HEK293 (cell line): ENCODE measurements around the gene MTUS2.

Source experiments
- CTCF ChIA-PET: fragments of 350-600 bp; formaldehyde crosslinking; extraction: SDS; loops from one replicate; lab custom pipeline; 2021; ENCODE audit warnings: antibody characterized with exemption; lab: Yijun Ruan, JAX
- POLR2A ChIA-PET: fragments of 300-600 bp; formaldehyde crosslinking; extraction: SDS; loops from one replicate; lab custom pipeline; 2020; ENCODE audit warnings: antibody characterized with exemption, inconsistent platforms; lab: Yijun Ruan, JAX
- H3K27ac ChIP-seq: fragments of 200-500 bp; sonication (Bioruptor generic); 2 replicates; pipeline ENCODE4 v1.5.1; 2014; ENCODE audit warnings: low read depth, low read length, control low read depth, inconsistent platforms; ENCODE audit errors: extremely low read depth
- H3K36me3 ChIP-seq, 2 experiments: fragments of 200-500 bp in 1 of 2; sonication (Bioruptor generic) in 1 of 2; 1 replicate in 1 of 2; 2 replicates in 1 of 2; pipeline ENCODE4 v1.5.1; 2014 to 2017; ENCODE audit warnings: inconsistent platforms in 2 of 2, low read length in 2 of 2; ENCODE audit not compliant: control insufficient read depth in 2 of 2, insufficient read depth in 1 of 2
- H3K4me1 ChIP-seq: fragments of 200-500 bp; sonication (Bioruptor generic); 2 replicates; pipeline ENCODE4 v1.5.1; 2014; ENCODE audit warnings: mild to moderate bottlenecking, low read length, inconsistent platforms; ENCODE audit not compliant: control insufficient read depth, insufficient read depth
- H3K4me3 ChIP-seq: 2 replicates; pipeline ENCODE4 v1.5.1; 2011; ENCODE audit warnings: low read depth, mild to moderate bottlenecking, control low read depth, low read length, moderate library complexity
- H3K9me3 ChIP-seq: fragments of 200-500 bp; sonication (Bioruptor generic); 2 replicates; pipeline ENCODE4 v1.5.1; 2014; ENCODE audit warnings: low read depth, low read length, inconsistent platforms; ENCODE audit not compliant: control insufficient read depth, insufficient read depth
- ATF2 ChIP-seq: fragments of 450-650 bp; formaldehyde crosslinking; IDR thresholded peaks from 2 replicates; pipeline ENCODE4 v1.5.1; 2016; ENCODE audit warnings: missing biosample characterization, missing genetic modification characterization, low read depth
- HOXA7 ChIP-seq: sonication (generic); formaldehyde crosslinking; IDR thresholded peaks from 2 replicates; pipeline ENCODE4 v1.8.1; 2022; ENCODE audit warnings: missing genetic modification reagents, borderline replicate concordance
- MYNN ChIP-seq: fragments of 450-650 bp; formaldehyde crosslinking; IDR thresholded peaks from 2 replicates; pipeline ENCODE4 v1.5.1; 2016; ENCODE audit warnings: missing biosample characterization, missing genetic modification characterization, borderline replicate concordance
- MZF1 ChIP-seq: fragments of 450-650 bp; formaldehyde crosslinking; IDR thresholded peaks from 2 replicates; pipeline ENCODE4 v1.5.1; 2017; ENCODE audit warnings: missing biosample characterization, missing genetic modification characterization, borderline replicate concordance
- OSR2 ChIP-seq: fragments of 450-650 bp; formaldehyde crosslinking; IDR thresholded peaks from 2 replicates; pipeline ENCODE4 v1.5.1; 2016; ENCODE audit warnings: missing biosample characterization, missing genetic modification characterization
- PRDM6 ChIP-seq: fragments of 450-650 bp; formaldehyde crosslinking; IDR thresholded peaks from 2 replicates; pipeline ENCODE4 v1.5.1; 2017; ENCODE audit warnings: missing biosample characterization, missing genetic modification characterization
- SCRT1 ChIP-seq: fragments of 450-650 bp; formaldehyde crosslinking; IDR thresholded peaks from 2 replicates; pipeline ENCODE4 v1.5.1; 2016; ENCODE audit warnings: missing biosample characterization, missing genetic modification characterization, borderline replicate concordance
- SP3 ChIP-seq: fragments of 450-650 bp; formaldehyde crosslinking; IDR thresholded peaks from 2 replicates; pipeline ENCODE4 v1.5.1; 2016; ENCODE audit warnings: missing biosample characterization, missing genetic modification characterization
- SP7 ChIP-seq: fragments of 450-650 bp; formaldehyde crosslinking; IDR thresholded peaks from 2 replicates; pipeline ENCODE4 v1.5.1; 2016; ENCODE audit warnings: missing biosample characterization, missing genetic modification characterization
- ZNF10 ChIP-seq: fragments of 450-650 bp; formaldehyde crosslinking; IDR thresholded peaks from 2 replicates; pipeline ENCODE4 v1.5.1; 2017; ENCODE audit warnings: missing biosample characterization, missing genetic modification characterization
- ZNF24 ChIP-seq: fragments of 450-650 bp; formaldehyde crosslinking; IDR thresholded peaks from 2 replicates; pipeline ENCODE4 v1.5.1; 2016; ENCODE audit warnings: missing biosample characterization, missing genetic modification characterization
- ZNF473 ChIP-seq: fragments of 450-650 bp; formaldehyde crosslinking; IDR thresholded peaks from 2 replicates; pipeline ENCODE4 v1.5.1; 2017; ENCODE audit warnings: missing biosample characterization, missing genetic modification characterization
- ZNF48 ChIP-seq: fragments of 450-650 bp; formaldehyde crosslinking; IDR thresholded peaks from 2 replicates; pipeline ENCODE4 v1.5.1; 2016; ENCODE audit warnings: missing biosample characterization, missing genetic modification characterization
- ZNF548 ChIP-seq: fragments of 450-650 bp; formaldehyde crosslinking; IDR thresholded peaks from 2 replicates; pipeline ENCODE4 v1.5.1; 2016; ENCODE audit warnings: missing biosample characterization, missing genetic modification characterization
- ZNF610 ChIP-seq: fragments of 450-650 bp; formaldehyde crosslinking; IDR thresholded peaks from 2 replicates; pipeline ENCODE4 v1.5.1; 2016; ENCODE audit warnings: missing biosample characterization, missing genetic modification characterization, borderline replicate concordance
- ZNF747 ChIP-seq: fragments of 450-650 bp; formaldehyde crosslinking; IDR thresholded peaks from 2 replicates; pipeline ENCODE4 v1.5.1; 2016; ENCODE audit warnings: missing biosample characterization, missing genetic modification characterization
- ZNF768 ChIP-seq: fragments of 450-650 bp; formaldehyde crosslinking; IDR thresholded peaks from 2 replicates; pipeline ENCODE4 v1.5.1; 2018; ENCODE audit warnings: missing biosample characterization, mild to moderate bottlenecking, missing genetic modification characterization
- ZSCAN16 ChIP-seq: fragments of 450-650 bp; formaldehyde crosslinking; IDR thresholded peaks from 2 replicates; pipeline ENCODE4 v1.5.1; 2016; ENCODE audit warnings: missing biosample characterization, missing genetic modification characterization
- TF ChIP-seq, protein P1 (sequence below): fragments of 450-650 bp; formaldehyde crosslinking; IDR thresholded peaks from 2 replicates; pipeline ENCODE4 v1.5.1; 2016; ENCODE audit warnings: missing biosample characterization, missing genetic modification characterization
- TF ChIP-seq, protein P2 (sequence below): fragments of 450-650 bp; formaldehyde crosslinking; IDR thresholded peaks from 2 replicates; pipeline ENCODE4; 2016; ENCODE audit warnings: missing biosample characterization, missing genetic modification characterization

Gene MTUS2

GRCh38 chr13:28877408-28877807 is 57.3 kb downstream of the MTUS2 start (continued):
- TF ChIP-seq, protein P1, sequence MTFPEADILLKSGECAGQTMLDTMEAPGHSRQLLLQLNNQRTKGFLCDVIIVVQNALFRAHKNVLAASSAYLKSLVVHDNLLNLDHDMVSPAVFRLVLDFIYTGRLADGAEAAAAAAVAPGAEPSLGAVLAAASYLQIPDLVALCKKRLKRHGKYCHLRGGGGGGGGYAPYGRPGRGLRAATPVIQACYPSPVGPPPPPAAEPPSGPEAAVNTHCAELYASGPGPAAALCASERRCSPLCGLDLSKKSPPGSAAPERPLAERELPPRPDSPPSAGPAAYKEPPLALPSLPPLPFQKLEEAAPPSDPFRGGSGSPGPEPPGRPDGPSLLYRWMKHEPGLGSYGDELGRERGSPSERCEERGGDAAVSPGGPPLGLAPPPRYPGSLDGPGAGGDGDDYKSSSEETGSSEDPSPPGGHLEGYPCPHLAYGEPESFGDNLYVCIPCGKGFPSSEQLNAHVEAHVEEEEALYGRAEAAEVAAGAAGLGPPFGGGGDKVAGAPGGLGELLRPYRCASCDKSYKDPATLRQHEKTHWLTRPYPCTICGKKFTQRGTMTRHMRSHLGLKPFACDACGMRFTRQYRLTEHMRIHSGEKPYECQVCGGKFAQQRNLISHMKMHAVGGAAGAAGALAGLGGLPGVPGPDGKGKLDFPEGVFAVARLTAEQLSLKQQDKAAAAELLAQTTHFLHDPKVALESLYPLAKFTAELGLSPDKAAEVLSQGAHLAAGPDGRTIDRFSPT (tag by site-specific recombination): no peak

DNA sequence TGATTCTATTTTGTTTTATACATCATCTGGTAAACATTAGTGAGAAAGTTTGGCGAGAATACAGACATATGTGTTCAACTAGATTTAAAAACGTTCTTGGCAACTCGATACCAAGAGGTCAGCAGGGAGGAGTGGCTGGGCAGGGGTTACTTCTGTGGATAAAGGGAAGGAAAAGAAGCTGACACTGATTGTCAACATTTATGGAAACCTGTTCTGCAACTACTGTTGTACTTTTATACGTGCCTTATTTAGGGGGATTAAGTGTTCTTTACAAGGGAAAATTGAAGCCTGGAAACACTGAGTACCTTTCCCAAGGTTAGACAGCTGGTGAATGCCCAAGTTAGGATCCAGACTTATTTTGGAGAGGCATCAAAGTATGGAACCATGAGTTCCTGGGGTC is 65.0 kb downstream of the MTUS2 start:
- Histone ChIP-seq H3K36me3 (no peaks in the 10 kb centered on the region), H3K9me3 (no peaks in the 10 kb centered on the region), H3K4me1 (no peaks in the 10 kb centered on the region), H3K4me3 (no peak overlapping the region), H3K27ac (no peak overlapping the region)
- ChIA-PET CTCF (no interaction called here), POLR2A (no interaction called here)
- TF ChIP-seq ZSCAN16 (tag by site-specific recombination) (no peak), SCRT1 (tag by site-specific recombination) (no peak), MZF1 (no peak), ZNF768 (no peak), SP3 (tag by site-specific recombination) (no peak), SP7 (tag by site-specific recombination) (no peak), ZNF48 (tag by site-specific recombination) (no peak), ZNF610 (tag by site-specific recombination) (no peak), ZNF747 (tag by site-specific recombination) (no peak), MYNN (no peak), HOXA7 (CRISPR knock-in tag) (no peak), OSR2 (no peak), ATF2 (tag by site-specific recombination) (no peak), ZNF24 (tag by site-specific recombination) (no peak), ZNF10 (tag by site-specific recombination) (no peak), ZNF548 (tag by site-specific recombination) (no peak), PRDM6 (tag by site-specific recombination) (no peak), ZNF473 (tag by site-specific recombination) (no peak)
- TF ChIP-seq, protein P2, sequence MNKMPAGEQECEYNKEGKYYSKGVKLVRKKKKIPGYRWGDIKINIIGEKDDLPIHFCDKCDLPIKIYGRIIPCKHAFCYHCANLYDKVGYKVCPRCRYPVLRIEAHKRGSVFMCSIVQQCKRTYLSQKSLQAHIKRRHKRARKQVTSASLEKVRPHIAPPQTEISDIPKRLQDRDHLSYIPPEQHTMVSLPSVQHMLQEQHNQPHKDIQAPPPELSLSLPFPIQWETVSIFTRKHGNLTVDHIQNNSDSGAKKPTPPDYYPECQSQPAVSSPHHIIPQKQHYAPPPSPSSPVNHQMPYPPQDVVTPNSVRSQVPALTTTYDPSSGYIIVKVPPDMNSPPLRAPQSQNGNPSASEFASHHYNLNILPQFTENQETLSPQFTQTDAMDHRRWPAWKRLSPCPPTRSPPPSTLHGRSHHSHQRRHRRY (tag by site-specific recombination): no peak
